Mesenchymal stem cell (in vitro differentiated cells and primary cell): ENCODE data around the gene CENPK.

Experiments used
- DNase-seq: peaks from one replicate; pipeline ENCODE4 v3.0.0-alpha.2; 2013
- H2AFZ ChIP-seq: one replicate; pipeline ENCODE4 v1.6.1; 2013; ENCODE audit warnings: low read depth, mild to moderate bottlenecking, control low read depth, inconsistent platforms, low read length, moderate library complexity
- H2AK5ac ChIP-seq: 2 replicates; pipeline ENCODE4 v1.6.1; 2013; ENCODE audit warnings: low read length, moderate library complexity, mild to moderate bottlenecking, inconsistent platforms; ENCODE audit not compliant: severe bottlenecking
- H2BK120ac ChIP-seq: one replicate; pipeline ENCODE4 v1.6.1; 2013; ENCODE audit warnings: low read depth, mild to moderate bottlenecking, inconsistent platforms, low read length, moderate library complexity
- H2BK12ac ChIP-seq, 2 experiments: one replicate each; pipeline ENCODE4 v1.6.1; 2013; ENCODE audit warnings: inconsistent platforms in 2 of 2, low read length in 2 of 2, mild to moderate bottlenecking in 2 of 2, moderate library complexity in 2 of 2, control low read depth in 1 of 2
- H2BK15ac ChIP-seq: one replicate; pipeline ENCODE4 v1.6.1; 2013; ENCODE audit warnings: mild to moderate bottlenecking, low read depth, inconsistent platforms; ENCODE audit not compliant: poor library complexity, severe bottlenecking
- H2BK5ac ChIP-seq: 2 replicates; pipeline ENCODE4 v1.6.1; 2013; ENCODE audit warnings: low read depth, mild to moderate bottlenecking, low read length, control low read depth, inconsistent platforms; ENCODE audit not compliant: poor library complexity, severe bottlenecking
- H3K14ac ChIP-seq, 2 experiments: one replicate each; pipeline ENCODE4 v1.6.1; 2013; ENCODE audit warnings: inconsistent platforms in 2 of 2, low read length in 2 of 2, control low read depth in 1 of 2, mild to moderate bottlenecking in 1 of 2, moderate library complexity in 1 of 2
- H3K18ac ChIP-seq, 2 experiments: one replicate each; pipeline ENCODE4 v1.6.1; 2013; ENCODE audit warnings: inconsistent platforms in 2 of 2, low read length in 2 of 2, control low read depth in 1 of 2, low read depth in 1 of 2, mild to moderate bottlenecking in 1 of 2
- H3K23ac ChIP-seq, 2 experiments: one replicate each; pipeline ENCODE4 v1.6.1; 2013; ENCODE audit warnings: inconsistent platforms in 2 of 2, low read length in 2 of 2, mild to moderate bottlenecking in 2 of 2, moderate library complexity in 2 of 2, control low read depth in 1 of 2
- H3K27ac ChIP-seq: 2 replicates; pipeline ENCODE4 v1.5.1; 2013; ENCODE audit warnings: mild to moderate bottlenecking, moderate library complexity, low read length, control low read depth, inconsistent platforms; ENCODE audit not compliant: poor library complexity, severe bottlenecking
- H3K27me3 ChIP-seq, 2 experiments: 2 replicates each; pipeline versions ENCODE4 v1.6.1 to v1.7.0; 2013; ENCODE audit warnings: low read length in 2 of 2, mild to moderate bottlenecking in 2 of 2, moderate library complexity in 2 of 2, control low read depth in 1 of 2, inconsistent platforms in 1 of 2; ENCODE audit not compliant: control insufficient read depth in 1 of 2, insufficient read depth in 1 of 2
- H3K36me3 ChIP-seq, 2 experiments: 2 replicates each; pipeline versions ENCODE4 v1.6.1 to v1.7.0; 2013; ENCODE audit warnings: low read length in 2 of 2, control low read depth in 1 of 2, inconsistent platforms in 1 of 2, low read depth in 1 of 2, mild to moderate bottlenecking in 1 of 2; ENCODE audit not compliant: insufficient read depth in 2 of 2, control insufficient read depth in 1 of 2
- H3K4ac ChIP-seq, 2 experiments: one replicate each; pipeline ENCODE4 v1.6.1; 2013; ENCODE audit warnings: inconsistent platforms in 2 of 2, low read length in 2 of 2, mild to moderate bottlenecking in 2 of 2, moderate library complexity in 2 of 2, control low read depth in 1 of 2, low read depth in 1 of 2
- H3K4me1 ChIP-seq: 2 replicates; pipeline ENCODE4 v1.6.1; 2013; ENCODE audit warnings: low read depth, low read length, control low read depth; ENCODE audit not compliant: control insufficient read depth, insufficient read depth
- H3K4me2 ChIP-seq: 2 replicates; pipeline ENCODE4 v1.6.1; 2013; ENCODE audit warnings: low read length, mild to moderate bottlenecking, inconsistent platforms; ENCODE audit not compliant: poor library complexity, severe bottlenecking
- H3K4me3 ChIP-seq, 2 experiments: 2 replicates each; pipeline versions ENCODE4 v1.5.1 to v1.7.0; 2013; ENCODE audit warnings: low read length in 2 of 2, mild to moderate bottlenecking in 2 of 2, control low read depth in 1 of 2, low read depth in 1 of 2; ENCODE audit not compliant: insufficient read depth in 1 of 2
- H3K79me1 ChIP-seq: replicated peaks from 2 replicates; pipeline ENCODE4 v1.6.1; 2013; ENCODE audit warnings: mild to moderate bottlenecking, control low read depth, low read length, inconsistent platforms; ENCODE audit not compliant: poor library complexity, severe bottlenecking
- H3K9ac ChIP-seq: 2 replicates; pipeline ENCODE4 v1.7.0; 2013; ENCODE audit warnings: mild to moderate bottlenecking, low read length, moderate library complexity
- H3K9me3 ChIP-seq: 2 replicates; pipeline ENCODE4 v1.7.0; 2013; ENCODE audit warnings: mild to moderate bottlenecking, low read length; ENCODE audit not compliant: control insufficient read depth
- H4K8ac ChIP-seq: one replicate; pipeline ENCODE4 v1.6.1; 2013; ENCODE audit warnings: inconsistent platforms, mild to moderate bottlenecking, low read length, moderate library complexity
- H4K91ac ChIP-seq: one replicate; pipeline ENCODE4 v1.6.1; 2013; ENCODE audit warnings: mild to moderate bottlenecking, low read length, inconsistent platforms
- WGBS: methylation state at CpG from one replicate; pipeline ENCODE4 v1.1.7; 2013; ENCODE audit warnings: mixed read lengths; 5-methylcytosine and 5-hydroxymethylcytosine counted together

CENPK gene

DNA sequence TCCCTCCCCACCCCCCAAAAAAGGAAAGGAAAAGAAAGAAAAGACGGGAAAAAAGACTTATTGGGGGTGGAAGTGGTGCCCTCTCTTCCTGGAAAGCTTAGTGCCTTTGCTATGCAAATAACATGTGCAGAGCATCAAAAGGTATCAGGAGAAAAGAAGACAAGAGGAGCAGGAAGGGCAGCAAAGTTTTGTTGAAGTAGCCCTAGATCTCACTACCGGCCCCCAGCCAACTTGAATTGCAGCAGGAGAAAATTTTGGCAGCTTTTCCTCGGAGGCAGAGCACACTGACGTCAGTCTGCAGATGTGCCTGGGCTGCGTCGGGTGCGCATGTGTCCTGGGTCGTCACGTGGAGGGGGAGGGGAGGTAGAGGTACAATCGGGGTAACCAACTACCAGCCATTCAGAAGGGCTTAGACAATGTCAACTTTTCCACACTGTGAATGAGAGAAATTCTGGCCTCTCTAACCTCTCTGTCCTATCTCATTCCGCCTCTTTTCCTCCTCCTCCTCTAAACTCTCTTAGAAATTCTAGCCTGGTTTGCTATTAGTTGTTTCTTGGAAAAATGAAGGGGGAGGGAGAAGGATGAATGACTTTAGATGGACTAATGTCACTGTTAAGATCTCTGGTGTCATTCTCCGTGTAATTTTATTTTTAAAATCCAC, 81.2 kb downstream of the CENPK start, which contains the start of gene ADAMTS6:
Gene ADAMTS6 (minus strand): TSS at position 286 of the 661 bp plus-strand sequence. CDS start 8,247 bp downstream, outside the sequence.
- Histone ChIP-seq H4K8ac (no peak within 1 kb of the TSS), H3K4me2 (peak within 1 kb of the TSS; percentile 92), H3K4me3 (peak within 1 kb of the TSS; percentile 47 to 96), H2AK5ac (no peak within 1 kb of the TSS), H3K14ac (peak within 1 kb of the TSS in 1 of 2 experiments; percentile 57), H2BK120ac (peak within 1 kb of the TSS; percentile 19), H2BK5ac (peak within 1 kb of the TSS; percentile 66), H3K79me1 (peaks cover 1% of the 10 kb centered on the region), H2BK12ac (peak within 1 kb of the TSS in 1 of 2 experiments; percentile 15), H3K4me1 (peaks cover 2% of the 10 kb centered on the region), H3K36me3 (no peaks in the 10 kb centered on the region), H3K9ac (peak within 1 kb of the TSS; percentile 93), H3K27ac (peak within 1 kb of the TSS; percentile 87), H3K9me3 (no peaks in the 10 kb centered on the region), H4K91ac (no peak within 1 kb of the TSS), H3K4ac (peak within 1 kb of the TSS; percentile 35 to 37), H2AFZ (peak within 1 kb of the TSS; percentile 64), H3K23ac (no peak within 1 kb of the TSS), H2BK15ac (no peak within 1 kb of the TSS), H3K27me3 (no peaks in the 10 kb centered on the region), H3K18ac (peak within 1 kb of the TSS; percentile 40 to 70)
- peak; percentile 93 for DNase-seq
- 0% methylated on average over 7 of the region's 12 CpGs for WGBS

- Histone ChIP-seq H3K27me3 (no peaks in the 10 kb centered on the region), H3K4ac (peak overlapping the region in 1 of 2 experiments; percentile 37), H3K79me1 (peaks cover 1% of the 10 kb centered on the region), H2BK12ac (no peak overlapping the region), H3K23ac (no peak overlapping the region), H3K27ac (peak overlapping the region; percentile 24), H4K8ac (no peak overlapping the region), H3K9ac (peak overlapping the region; percentile 93), H3K36me3 (no peaks in the 10 kb centered on the region), H2BK15ac (no peak overlapping the region), H3K9me3 (no peaks in the 10 kb centered on the region), H3K4me3 (peak overlapping the region in 1 of 2 experiments; percentile 96), H2BK120ac (no peak overlapping the region), H2BK5ac (no peak overlapping the region), H2AFZ (peak overlapping the region; percentile 64), H3K4me1 (peaks cover 2% of the 10 kb centered on the region), H4K91ac (no peak overlapping the region), H3K18ac (peak overlapping the region in 1 of 2 experiments; percentile 40), H2AK5ac (no peak overlapping the region), H3K14ac (no peak overlapping the region), H3K4me2 (peak overlapping the region; percentile 92)
- 4% methylated on average over 4 of the region's 7 CpGs for WGBS
- peak; percentile 46 for DNase-seq
Measured at GRCh38 chr5:65481171-65481581, 81.8 kb downstream of the CENPK start.

- Histone ChIP-seq H4K8ac (no peak overlapping the region), H2AFZ (no peak overlapping the region), H3K4me2 (peak overlapping the region; percentile 90), H4K91ac (no peak overlapping the region), H2BK120ac (no peak overlapping the region), H2BK5ac (no peak overlapping the region), H3K18ac (no peak overlapping the region), H2BK12ac (no peak overlapping the region), H3K79me1 (peaks cover 3% of the 10 kb centered on the region), H2AK5ac (no peak overlapping the region), H3K4ac (no peak overlapping the region), H3K36me3 (no peaks in the 10 kb centered on the region), H3K23ac (no peak overlapping the region), H3K14ac (no peak overlapping the region), H3K9me3 (no peaks in the 10 kb centered on the region), H3K4me1 (peaks cover 2% of the 10 kb centered on the region), H3K27ac (peak overlapping the region; percentile 64), H3K27me3 (no peaks in the 10 kb centered on the region), H3K9ac (peak overlapping the region; percentile 93), H3K4me3 (peak overlapping the region; percentile 47 to 96), H2BK15ac (no peak overlapping the region)
- WGBS: 1% methylated on average over 15 of the region's 15 CpGs
- peak; percentile 84 for DNase-seq
Measured at GRCh38 chr5:65480306-65480865, 82.6 kb downstream of the CENPK start.

- peak overlapping the region; percentile 9 for H3K4me2 ChIP-seq
- no peak overlapping the region for H3K18ac ChIP-seq
- H3K9ac ChIP-seq: peak overlapping the region; percentile 93
- no peak overlapping the region for H2AFZ ChIP-seq
- H2BK120ac ChIP-seq: no peak overlapping the region
- WGBS: 66% methylated on average over 1 of the region's 1 CpG
- H3K27ac ChIP-seq: no peak overlapping the region
- no peaks in the 10 kb centered on the region for H3K9me3 ChIP-seq
- peaks cover 2% of the 10 kb centered on the region for H3K4me1 ChIP-seq
- H3K4me3 ChIP-seq: peak overlapping the region in 1 of 2 experiments; percentile 96
- H3K36me3 ChIP-seq: no peaks in the 10 kb centered on the region
- no peak overlapping the region for H4K8ac ChIP-seq
- H2AK5ac ChIP-seq: no peak overlapping the region
- H2BK15ac ChIP-seq: no peak overlapping the region
- no peak overlapping the region for H4K91ac ChIP-seq
- no peak for DNase-seq
- H3K27me3 ChIP-seq: no peaks in the 10 kb centered on the region
- H3K14ac ChIP-seq: no peak overlapping the region
- no peak overlapping the region for H2BK5ac ChIP-seq
- peaks cover 3% of the 10 kb centered on the region for H3K79me1 ChIP-seq
- no peak overlapping the region for H2BK12ac ChIP-seq
- no peak overlapping the region for H3K23ac ChIP-seq
- no peak overlapping the region for H3K4ac ChIP-seq
Measured at GRCh38 chr5:65479527-65479926, 83.4 kb downstream of the CENPK start.
